SK-N-SH treated with all-trans-retinoic acid at 6 μM for 48 hours (cell line): ENCODE measurements around the gene FAM53A.

ENCODE experiments used
- ATAC-seq: fragments of 200-7000 bp; cut with Tn5 transposase; 3 replicates; pipeline ENCODE4 v1.9.1; 2020; ENCODE audit warnings: mild to moderate bottlenecking, moderate library complexity
- ARNTL ChIP-seq: fragments of 450-650 bp; formaldehyde crosslinking; IDR thresholded peaks from 2 replicates; pipeline ENCODE4 v1.5.0; 2020; ENCODE audit warnings: low read depth, mild to moderate bottlenecking, moderate library complexity, borderline replicate concordance
- BACH2 ChIP-seq: fragments of 250-450 bp; sonication (Bioruptor Pico); IDR thresholded peaks from 2 replicates; pipeline ENCODE4 v1.9.0; 2021; ENCODE audit warnings: mild to moderate bottlenecking, borderline replicate concordance
- CSDC2 ChIP-seq: fragments of 250-450 bp; sonication (Bioruptor Pico); IDR thresholded peaks from 2 replicates; pipeline ENCODE4 v1.5.0; 2020; ENCODE audit warnings: mild to moderate bottlenecking, moderate library complexity
- ESRRG ChIP-seq: fragments of 250-450 bp; sonication (Bioruptor Pico); IDR thresholded peaks from 2 replicates; pipeline ENCODE4 v1.6.1; 2021; ENCODE audit warnings: mild to moderate bottlenecking
- OSR1 ChIP-seq: fragments of 250-450 bp; sonication (Bioruptor Pico); IDR thresholded peaks from 2 replicates; pipeline ENCODE4 v1.8.0; 2022; ENCODE audit warnings: moderate library complexity, mild to moderate bottlenecking, inconsistent platforms
- PATZ1 ChIP-seq: fragments of 250-450 bp; sonication (Bioruptor Pico); IDR thresholded peaks from 2 replicates; pipeline ENCODE4 v1.8.0; 2020; ENCODE audit warnings: mild to moderate bottlenecking, moderate library complexity, borderline replicate concordance
- PPARA ChIP-seq: fragments of 250-450 bp; sonication (Bioruptor Pico); IDR thresholded peaks from 2 replicates; pipeline ENCODE4 v1.5.0; 2020; ENCODE audit warnings: mild to moderate bottlenecking, borderline replicate concordance
- RARB ChIP-seq: fragments of 250-450 bp; sonication (Bioruptor Pico); IDR thresholded peaks from 2 replicates; pipeline ENCODE4 v1.8.0; 2021; ENCODE audit warnings: mild to moderate bottlenecking, moderate library complexity
- SNAI2 ChIP-seq: fragments of 250-450 bp; sonication (Bioruptor Pico); IDR thresholded peaks from 2 replicates; pipeline ENCODE4 v1.5.0; 2020; ENCODE audit warnings: mild to moderate bottlenecking, moderate library complexity
- TCF4 ChIP-seq: fragments of 250-450 bp; sonication (Bioruptor Pico); IDR thresholded peaks from 2 replicates; pipeline ENCODE4 v1.8.0; 2021; ENCODE audit warnings: mild to moderate bottlenecking, moderate library complexity, borderline replicate concordance
- ZC3H10 ChIP-seq: fragments of 250-450 bp; sonication (Bioruptor Pico); IDR thresholded peaks from 2 replicates; pipeline ENCODE4 v1.5.1; 2021; ENCODE audit warnings: mild to moderate bottlenecking, moderate library complexity
- ZFP30 ChIP-seq: fragments of 450-650 bp; formaldehyde crosslinking; IDR thresholded peaks from 2 replicates; pipeline ENCODE4 v1.5.0; 2022; ENCODE audit warnings: mild to moderate bottlenecking, moderate library complexity
- ZNF70 ChIP-seq: fragments of 450-650 bp; formaldehyde crosslinking; IDR thresholded peaks from 2 replicates; pipeline ENCODE4 v1.5.0; 2020; ENCODE audit warnings: mild to moderate bottlenecking, moderate library complexity
- TF ChIP-seq, protein P1 (sequence below): fragments of 250-450 bp; sonication (Bioruptor Pico); IDR thresholded peaks from 2 replicates; pipeline ENCODE4 v1.5.0; 2020; ENCODE audit warnings: mild to moderate bottlenecking, moderate library complexity
- TF ChIP-seq, protein P2 (sequence below): fragments of 250-450 bp; sonication (Bioruptor Pico); IDR thresholded peaks from 2 replicates; pipeline ENCODE4 v1.8.0; 2021; ENCODE audit warnings: low read depth, mild to moderate bottlenecking, moderate library complexity, borderline replicate concordance
- TF ChIP-seq, protein P3 (sequence below): fragments of 250-450 bp; sonication (Bioruptor Pico); IDR thresholded peaks from 2 replicates; pipeline ENCODE4 v1.5.1; 2020; ENCODE audit warnings: low read depth, mild to moderate bottlenecking, moderate library complexity

The FAM53A gene

DNA sequence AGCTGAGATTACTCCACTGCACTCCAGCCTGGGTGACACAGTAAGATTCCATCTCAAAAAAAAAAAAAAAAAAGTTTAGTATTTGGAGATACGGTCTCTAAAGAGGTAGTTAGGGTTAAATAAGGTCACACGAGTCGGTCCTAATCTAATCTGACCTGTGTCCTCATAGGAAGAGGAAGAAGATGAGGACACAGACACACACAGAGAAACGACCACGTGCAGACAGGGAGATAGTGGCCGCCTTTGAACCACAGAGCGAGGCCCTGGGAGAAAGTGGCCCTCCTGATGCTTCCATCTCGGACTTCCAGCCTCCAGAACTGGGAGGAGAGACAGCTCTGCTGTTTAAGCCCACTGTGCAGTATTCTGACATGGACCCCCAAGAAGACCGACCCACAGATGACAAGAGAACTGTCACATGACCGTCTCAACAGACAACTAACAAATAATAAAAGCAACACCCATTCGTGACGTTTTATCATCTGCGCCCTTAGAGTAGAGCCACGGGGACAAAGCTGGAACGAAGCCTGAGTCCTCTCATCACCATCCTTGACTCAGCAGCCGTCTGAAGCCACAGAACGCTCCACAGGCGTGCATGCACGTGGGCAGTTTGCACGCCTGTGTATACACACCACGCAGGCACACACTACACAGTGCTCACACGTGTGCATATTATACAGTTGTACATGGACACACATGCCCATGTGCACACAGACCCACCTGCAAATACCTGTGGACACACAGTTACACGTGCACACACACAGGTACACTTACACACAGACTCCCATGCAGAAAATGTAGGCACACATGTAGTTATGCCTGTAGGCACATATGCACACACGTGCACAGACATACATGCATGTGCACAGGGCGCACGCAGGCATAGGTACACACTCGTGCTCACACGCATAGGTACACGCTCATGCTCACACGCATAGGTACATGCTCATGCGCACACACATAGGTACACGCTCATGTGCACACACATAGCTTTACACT, 51.7 kb downstream of the FAM53A start (continued):
- TF ChIP-seq, protein P1, sequence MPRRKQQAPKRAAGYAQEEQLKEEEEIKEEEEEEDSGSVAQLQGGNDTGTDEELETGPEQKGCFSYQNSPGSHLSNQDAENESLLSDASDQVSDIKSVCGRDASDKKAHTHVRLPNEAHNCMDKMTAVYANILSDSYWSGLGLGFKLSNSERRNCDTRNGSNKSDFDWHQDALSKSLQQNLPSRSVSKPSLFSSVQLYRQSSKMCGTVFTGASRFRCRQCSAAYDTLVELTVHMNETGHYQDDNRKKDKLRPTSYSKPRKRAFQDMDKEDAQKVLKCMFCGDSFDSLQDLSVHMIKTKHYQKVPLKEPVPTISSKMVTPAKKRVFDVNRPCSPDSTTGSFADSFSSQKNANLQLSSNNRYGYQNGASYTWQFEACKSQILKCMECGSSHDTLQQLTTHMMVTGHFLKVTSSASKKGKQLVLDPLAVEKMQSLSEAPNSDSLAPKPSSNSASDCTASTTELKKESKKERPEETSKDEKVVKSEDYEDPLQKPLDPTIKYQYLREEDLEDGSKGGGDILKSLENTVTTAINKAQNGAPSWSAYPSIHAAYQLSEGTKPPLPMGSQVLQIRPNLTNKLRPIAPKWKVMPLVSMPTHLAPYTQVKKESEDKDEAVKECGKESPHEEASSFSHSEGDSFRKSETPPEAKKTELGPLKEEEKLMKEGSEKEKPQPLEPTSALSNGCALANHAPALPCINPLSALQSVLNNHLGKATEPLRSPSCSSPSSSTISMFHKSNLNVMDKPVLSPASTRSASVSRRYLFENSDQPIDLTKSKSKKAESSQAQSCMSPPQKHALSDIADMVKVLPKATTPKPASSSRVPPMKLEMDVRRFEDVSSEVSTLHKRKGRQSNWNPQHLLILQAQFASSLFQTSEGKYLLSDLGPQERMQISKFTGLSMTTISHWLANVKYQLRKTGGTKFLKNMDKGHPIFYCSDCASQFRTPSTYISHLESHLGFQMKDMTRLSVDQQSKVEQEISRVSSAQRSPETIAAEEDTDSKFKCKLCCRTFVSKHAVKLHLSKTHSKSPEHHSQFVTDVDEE = no peak
- TF ChIP-seq CSDC2 (CRISPR knock-in tag) = no peak
- TF ChIP-seq ZFP30 (CRISPR knock-in tag) = no peak
- TF ChIP-seq BACH2 (CRISPR knock-in tag) = no peak
- TF ChIP-seq, protein P2, sequence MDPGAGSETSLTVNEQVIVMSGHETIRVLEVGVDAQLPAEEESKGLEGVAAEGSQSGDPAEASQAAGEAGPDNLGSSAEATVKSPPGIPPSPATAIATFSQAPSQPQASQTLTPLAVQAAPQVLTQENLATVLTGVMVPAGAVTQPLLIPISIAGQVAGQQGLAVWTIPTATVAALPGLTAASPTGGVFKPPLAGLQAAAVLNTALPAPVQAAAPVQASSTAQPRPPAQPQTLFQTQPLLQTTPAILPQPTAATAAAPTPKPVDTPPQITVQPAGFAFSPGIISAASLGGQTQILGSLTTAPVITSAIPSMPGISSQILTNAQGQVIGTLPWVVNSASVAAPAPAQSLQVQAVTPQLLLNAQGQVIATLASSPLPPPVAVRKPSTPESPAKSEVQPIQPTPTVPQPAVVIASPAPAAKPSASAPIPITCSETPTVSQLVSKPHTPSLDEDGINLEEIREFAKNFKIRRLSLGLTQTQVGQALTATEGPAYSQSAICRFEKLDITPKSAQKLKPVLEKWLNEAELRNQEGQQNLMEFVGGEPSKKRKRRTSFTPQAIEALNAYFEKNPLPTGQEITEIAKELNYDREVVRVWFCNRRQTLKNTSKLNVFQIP (CRISPR knock-in tag) = no peak
- no peak for TF ChIP-seq SNAI2 (CRISPR knock-in tag)
- no peak for TF ChIP-seq TCF4
- TF ChIP-seq ZC3H10 (CRISPR knock-in tag) = no peak
- TF ChIP-seq, protein P3, sequence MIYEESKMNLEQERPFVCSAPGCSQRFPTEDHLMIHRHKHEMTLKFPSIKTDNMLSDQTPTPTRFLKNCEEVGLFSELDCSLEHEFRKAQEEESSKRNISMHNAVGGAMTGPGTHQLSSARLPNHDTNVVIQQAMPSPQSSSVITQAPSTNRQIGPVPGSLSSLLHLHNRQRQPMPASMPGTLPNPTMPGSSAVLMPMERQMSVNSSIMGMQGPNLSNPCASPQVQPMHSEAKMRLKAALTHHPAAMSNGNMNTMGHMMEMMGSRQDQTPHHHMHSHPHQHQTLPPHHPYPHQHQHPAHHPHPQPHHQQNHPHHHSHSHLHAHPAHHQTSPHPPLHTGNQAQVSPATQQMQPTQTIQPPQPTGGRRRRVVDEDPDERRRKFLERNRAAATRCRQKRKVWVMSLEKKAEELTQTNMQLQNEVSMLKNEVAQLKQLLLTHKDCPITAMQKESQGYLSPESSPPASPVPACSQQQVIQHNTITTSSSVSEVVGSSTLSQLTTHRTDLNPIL (CRISPR knock-in tag) = no peak

DNA sequence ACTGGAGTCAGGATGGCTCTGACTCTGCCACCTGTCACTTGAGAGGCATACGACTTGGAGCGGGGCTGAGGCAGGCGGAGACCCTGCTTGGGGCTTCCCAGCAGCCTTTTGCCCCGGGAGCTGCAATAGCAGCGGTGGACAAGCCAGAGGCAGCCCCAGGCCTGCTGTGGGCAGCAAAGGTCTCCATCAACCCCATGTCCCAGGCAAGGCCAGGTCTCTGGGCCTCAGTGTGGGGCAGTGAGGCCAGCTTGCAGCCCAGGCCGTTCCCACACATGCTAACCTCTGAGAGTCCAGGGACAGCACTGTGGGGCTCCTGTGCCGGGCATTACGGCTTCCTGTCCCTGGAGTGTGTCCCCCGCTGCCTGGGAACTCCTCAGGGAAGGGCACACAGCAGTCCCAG, 53.0 kb downstream of the FAM53A start:
- TF ChIP-seq, protein P1 = no peak
- TF ChIP-seq PPARA = no peak
- TF ChIP-seq BACH2 (CRISPR knock-in tag) = no peak
- no peak for TF ChIP-seq RARB
- no peak for TF ChIP-seq ZNF70 (CRISPR knock-in tag)
- TF ChIP-seq OSR1 (CRISPR knock-in tag) = no peak
- no peak for TF ChIP-seq CSDC2 (CRISPR knock-in tag)
- no peak for TF ChIP-seq PATZ1
- no peak for TF ChIP-seq ZFP30 (CRISPR knock-in tag)
- TF ChIP-seq ARNTL (CRISPR knock-in tag) = no peak
- no peak for TF ChIP-seq ESRRG (CRISPR knock-in tag)
- TF ChIP-seq, protein P3 (CRISPR knock-in tag) = no peak

More for the DNA sequence above, 53.0 kb downstream of the FAM53A start:
- no peak for ATAC-seq
